NCI-H1436 (cell line): ENCODE data around the gene OVOL1.

ENCODE experiments used
- DNase-seq: peaks from one replicate; lab custom pipeline; 2025; lab: John Stamatoyannopoulos, UW

OVOL1 gene

GRCh38 chr11:65791719-65792213, 4.9 kb downstream of the OVOL1 start:
- DNase-seq = no peak

- DNase-seq = no peak
Measured at GRCh38 chr11:65792456-65792855, 5.6 kb downstream of the OVOL1 start.

DNA sequence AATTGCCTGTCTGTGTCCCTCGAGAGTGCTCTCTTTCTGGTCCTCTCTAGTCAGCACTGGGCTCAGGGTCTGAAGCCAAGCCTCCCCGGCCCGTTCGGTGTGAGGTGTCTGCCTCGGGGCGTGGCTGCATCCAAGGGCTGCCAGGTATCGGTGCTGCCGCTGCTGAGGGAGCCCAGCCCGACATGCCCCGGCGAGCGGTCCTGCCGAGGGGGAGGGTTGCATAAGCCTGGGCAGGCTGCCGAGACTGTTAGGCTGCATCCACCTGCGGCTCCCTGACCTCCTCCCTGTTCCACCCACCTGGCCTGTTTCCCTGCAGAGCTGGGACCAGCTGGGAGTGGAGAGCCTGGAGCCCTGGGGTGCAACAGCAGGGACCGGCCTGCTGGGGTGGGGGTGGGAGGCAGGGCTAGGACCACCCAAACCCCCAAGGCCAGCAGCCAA, 6.3 kb downstream of the OVOL1 start:
- DNase-seq = no peak

DNA sequence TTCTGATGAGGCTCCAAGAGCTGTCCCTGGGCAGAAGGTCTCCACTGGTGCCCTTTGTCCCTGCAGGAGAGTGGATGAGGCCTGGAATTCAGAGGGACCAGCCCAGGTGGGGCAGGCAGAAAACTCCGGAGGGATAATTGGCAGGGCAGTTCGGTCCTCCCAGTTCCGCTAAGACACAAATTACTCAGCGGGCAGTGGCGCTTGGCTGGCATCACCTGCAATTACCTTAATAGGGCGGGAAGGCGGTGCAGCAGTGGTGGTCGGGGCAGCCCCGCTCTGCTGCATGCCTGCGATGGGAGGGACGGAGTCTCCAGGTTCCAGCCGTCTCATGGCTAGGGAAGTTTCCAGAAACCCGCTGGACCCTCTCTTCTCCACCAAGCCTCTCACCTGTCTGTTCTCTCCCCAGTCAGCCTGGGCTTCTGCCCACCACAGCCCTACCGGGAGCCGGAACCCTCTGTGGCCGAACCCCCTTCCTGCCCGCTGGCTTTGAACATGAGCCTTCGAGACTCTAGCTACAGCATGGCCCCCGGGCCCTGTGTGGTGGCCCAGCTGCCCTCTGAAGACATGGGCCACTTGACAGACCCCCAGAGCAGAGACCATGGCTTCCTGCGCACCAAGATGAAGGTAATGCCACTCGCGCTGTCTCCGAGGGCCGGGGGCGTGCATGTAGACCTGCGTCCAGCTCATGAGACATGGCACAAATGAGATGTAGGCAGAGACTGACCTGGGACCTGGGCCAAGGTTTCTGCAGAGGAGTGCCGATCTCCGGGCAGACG, 7.0 kb downstream of the OVOL1 start:
- no peak for DNase-seq

GRCh38 chr11:65794570-65795510, 8.0 kb downstream of the OVOL1 start:
- DNase-seq = no peak

DNA sequence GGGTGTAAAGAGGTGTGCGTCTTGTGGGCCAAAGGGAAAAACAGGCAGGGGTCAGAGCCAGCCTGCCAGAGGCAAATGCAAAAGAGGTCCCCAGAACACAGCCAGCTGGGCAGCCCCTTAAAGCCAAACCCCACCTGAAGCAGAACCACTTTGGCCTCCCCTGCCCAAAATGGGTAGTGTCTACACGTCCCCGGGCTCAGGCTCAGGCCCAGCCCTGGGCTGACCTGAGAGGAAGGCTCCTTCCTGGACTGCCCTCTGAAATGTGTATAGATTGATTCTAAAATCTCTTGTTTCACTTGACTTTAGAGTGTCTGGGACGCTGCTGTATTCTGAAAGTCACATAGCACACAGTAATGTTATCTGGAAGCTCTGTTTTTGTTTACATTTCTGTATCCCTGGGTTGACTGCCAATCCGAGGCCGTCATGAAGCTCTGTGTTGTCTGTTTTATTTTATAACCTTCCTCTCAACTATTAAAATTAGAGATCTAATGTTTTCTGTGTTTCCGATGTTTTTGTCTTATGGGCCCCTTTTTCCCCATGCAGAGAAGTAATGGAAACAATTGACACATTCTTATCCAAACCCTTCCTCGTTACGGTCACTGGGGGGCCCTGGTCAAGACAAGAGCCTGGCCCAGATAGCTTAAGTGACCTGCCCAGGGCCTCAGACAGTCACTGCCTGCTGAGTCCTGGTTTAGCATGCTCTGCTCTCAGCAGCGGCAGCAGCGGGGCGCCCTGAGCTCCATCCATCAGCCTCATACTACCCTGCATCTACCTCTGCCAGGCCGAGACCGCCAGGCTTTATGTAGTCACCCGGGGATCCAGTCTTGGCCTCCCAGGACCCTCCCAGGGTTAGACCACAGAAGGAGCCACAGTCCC, 10.1 kb downstream of the OVOL1 start:
- no peak for DNase-seq

DNA sequence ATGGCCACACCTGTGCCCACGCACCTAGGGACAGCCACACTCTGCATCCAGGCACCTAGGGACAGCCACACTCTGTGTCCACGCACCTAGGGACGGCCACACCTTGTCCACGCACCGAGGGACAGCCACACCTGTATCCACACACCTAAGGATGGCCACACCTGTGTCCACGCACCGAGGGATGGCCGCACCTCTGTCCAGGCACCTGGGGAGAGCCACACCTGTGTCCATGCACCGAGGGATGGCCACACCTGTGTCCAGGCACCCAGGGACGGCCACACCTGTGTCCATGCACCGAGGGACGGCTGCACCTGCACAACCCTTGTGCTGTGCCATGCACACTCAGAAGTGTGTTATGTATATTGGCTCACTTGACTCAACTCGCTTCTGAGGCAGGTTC, 10.8 kb downstream of the OVOL1 start:
- no peak for DNase-seq

DNA sequence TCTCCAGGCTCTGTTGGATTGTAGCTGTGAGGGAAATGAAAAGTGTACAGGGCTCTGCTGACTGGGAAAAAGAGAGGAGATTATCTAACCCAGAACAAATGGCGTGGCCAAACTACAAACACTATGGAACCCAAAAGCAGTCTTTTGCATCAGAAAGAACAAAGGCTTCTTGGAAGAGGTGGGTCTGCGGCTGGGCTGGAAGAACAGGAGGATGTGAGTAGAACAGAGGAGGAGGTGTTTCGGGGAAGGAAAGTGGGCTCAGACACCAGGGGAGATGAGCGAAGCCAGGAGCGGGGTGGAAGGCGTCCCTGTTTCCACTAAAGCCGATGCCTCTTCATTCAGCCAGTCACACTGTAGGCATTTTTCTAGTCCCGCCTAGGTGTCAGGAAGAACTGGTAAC, 12.0 kb downstream of the OVOL1 start:
- no peak for DNase-seq

GRCh38 chr11:65801153-65801987, 14.5 kb downstream of the OVOL1 start:
- DNase-seq = no peak

DNA sequence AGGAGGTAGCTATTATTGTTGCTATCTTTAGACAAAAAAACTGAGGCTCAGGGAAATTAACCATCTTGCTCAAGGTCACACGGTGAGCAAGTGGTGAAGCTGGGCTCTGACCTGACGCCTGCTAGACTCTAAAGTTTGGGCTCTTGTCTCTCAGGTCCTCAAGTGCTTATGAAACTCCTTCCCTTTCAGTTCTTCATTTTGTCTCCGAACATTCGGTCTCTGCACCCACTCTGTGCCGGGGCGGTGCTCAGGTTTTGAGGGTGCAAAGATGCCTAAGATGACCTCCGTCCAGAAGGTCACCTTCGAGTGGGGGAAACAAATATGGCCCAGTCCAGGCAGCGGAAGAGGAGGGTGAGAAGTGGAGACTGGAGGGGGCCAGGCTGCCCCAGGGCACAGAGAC, 16.0 kb downstream of the OVOL1 start:
- DNase-seq = no peak

- no peak for DNase-seq
Measured at GRCh38 chr11:65803797-65804492, 17.1 kb downstream of the OVOL1 start.

GRCh38 chr11:65806979-65807378, 20.1 kb downstream of the OVOL1 start:
- DNase-seq = no peak

DNA sequence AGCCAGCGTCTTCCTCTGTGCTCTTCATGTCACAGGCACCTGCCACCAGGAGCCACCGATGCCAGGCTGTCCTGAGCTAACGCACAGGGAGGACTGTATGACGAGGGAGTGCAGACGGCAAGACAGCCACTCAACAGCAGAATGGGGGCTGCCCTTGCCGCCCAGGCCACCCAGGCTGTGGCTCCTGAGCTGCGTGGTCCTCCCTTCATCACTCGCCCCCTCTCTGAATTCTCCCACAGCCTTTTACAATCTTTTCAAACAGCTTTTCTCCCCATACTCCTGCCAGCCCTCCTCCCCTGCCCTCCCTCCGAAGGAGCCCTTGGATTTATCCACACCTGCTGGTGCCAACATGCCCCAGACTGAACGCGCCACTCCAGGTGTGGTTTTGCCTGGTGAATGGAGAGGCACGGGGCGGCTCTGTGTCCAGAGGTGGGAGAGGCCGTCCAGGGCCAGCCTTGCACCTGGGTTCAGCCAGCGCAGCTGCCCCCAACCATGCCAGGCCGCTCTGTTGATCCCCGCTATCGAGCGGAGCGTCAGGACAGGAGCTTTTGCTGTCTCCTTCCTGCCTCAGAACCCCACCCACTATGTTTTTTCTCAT, 22.0 kb downstream of the OVOL1 start:
- no peak for DNase-seq

DNA sequence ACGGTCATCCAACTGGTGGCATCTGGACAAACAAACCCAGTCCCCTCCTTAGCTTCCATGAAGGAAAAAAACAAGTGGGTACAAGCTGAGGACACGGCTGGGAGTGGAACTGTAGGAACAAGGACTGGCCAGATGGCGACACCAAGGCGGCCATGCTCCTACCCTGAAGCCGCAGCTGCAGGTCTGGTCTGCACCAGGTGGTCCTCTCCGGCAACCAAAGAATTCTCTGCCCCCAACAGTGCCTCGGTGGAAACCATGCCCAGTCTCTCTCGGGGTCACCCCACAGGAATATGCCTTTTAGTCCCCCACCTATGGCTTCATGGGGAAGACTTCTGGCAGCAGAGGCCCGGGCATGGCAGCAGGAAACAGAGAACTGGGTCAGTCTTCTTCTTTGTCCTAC, 22.6 kb downstream of the OVOL1 start:
- no peak for DNase-seq

- no peak for DNase-seq
Measured at GRCh38 chr11:65810046-65810868, 23.4 kb downstream of the OVOL1 start.

DNA sequence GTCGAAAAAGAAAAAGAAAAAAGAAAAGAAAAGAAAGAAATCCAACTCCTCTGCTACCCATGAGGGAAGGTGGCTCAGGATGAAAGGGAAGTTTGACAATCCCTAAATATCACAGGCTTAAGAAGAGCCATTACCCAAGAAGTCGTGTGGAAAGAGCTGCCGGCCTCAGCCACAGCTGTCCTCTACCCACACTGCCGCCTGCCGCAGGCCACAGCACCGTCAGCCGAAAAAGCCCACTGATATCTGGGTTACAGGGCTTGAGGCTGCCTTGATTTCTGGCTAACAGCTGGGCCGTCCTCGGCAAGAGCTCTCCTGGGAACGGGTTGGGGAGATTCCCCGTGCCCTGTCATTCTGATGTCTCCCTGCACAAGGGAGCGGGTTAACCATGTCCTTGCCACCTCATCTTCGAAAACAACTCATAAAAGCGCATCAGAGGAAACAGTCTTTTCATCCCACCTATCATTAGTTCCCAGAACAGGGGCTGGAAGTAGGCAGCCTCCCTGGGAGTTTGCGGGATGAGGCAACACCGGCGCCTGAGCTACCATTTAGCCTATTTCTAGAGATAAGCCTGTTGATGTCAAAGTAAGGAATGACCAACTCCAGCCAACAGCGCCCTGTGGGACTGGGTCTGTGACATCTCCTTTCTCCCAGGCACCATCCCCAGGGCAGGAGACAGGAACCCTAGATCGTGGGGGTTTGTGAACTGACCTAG, 25.1 kb downstream of the OVOL1 start:
- no peak for DNase-seq

- no peak for DNase-seq
Measured at GRCh38 chr11:65814131-65814985, 27.5 kb downstream of the OVOL1 start.
